Activated CD4-positive, alpha-beta T cell treated with anti-CD3 and anti-CD28 coated beads for 24 hours (primary cell): ENCODE measurements around the gene GRIK1.
"Not testable (repeated sequence)": the region's sequence is repeated elsewhere in the genome, so short reads cannot be mapped to it uniquely, and the experiment has no call there.

Experiments
- DNase-seq, 2 donors: peaks; one replicate each; pipeline ENCODE4 v3.0.0-alpha.2; 2020; ENCODE audit warnings: low read depth in 2 of 2

Gene GRIK1

DNA sequence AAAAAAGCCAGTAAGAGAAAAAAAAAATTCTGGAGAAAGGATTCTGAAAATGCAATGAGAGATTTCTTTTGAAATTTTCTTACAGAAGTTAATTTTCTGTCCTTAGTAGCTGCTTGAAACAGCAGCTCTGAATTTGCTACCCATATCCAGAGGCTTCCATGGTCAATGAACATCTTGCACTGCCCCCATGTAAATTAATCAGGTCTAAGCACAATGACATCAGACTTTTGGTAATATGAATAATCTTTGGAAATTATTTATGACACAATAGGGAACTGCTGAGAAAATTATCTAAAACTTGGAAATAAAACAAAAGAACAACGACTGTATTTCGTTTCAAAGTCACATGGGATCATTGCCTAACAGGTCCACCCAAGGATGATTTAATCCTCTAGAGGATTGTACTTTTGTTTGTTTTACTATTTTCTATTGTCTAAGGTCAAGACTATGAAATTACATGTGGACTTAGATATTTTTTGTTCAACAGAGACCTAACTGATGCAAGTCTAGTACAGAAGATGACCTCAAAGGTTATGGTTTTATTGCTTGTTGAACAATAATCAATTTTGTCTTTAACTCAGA, 328.9 kb downstream of the GRIK1 start:
- DNase-seq = no peak

- no peak for DNase-seq
These were observed 333.2 kb downstream of the GRIK1 start for GRCh38 chr21:29606613-29607012.

- not testable (repeated sequence) for DNase-seq
These were observed 334.6 kb downstream of the GRIK1 start for GRCh38 chr21:29605219-29605618.

DNA sequence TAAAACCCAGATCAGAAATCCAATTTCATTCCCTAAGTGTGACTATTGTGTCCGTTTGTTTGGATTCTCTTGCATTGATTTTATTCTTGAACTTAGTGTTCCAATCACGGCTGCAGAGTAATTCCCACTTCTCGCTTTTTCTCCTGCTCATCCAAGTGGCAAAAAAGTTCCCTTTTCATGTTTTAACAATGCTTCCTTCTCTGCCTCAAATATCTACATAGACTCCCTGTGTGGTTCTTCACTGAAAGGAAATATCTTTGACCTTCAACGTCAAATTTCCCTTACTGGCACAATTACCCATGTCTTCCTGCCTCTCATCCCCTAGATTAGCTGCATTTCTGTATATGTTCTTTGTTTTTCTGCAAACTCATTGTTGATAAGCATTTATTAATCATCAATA, 335.7 kb downstream of the GRIK1 start:
- no peak for DNase-seq

GRCh38 chr21:29601047-29601446, 338.7 kb downstream of the GRIK1 start:
- DNase-seq = no peak

- no peak for DNase-seq
These were observed 353.1 kb downstream of the GRIK1 start for GRCh38 chr21:29586696-29587095.

- no peak for DNase-seq
These were observed 354.3 kb downstream of the GRIK1 start for GRCh38 chr21:29585462-29585861.

- no peak for DNase-seq
These were observed 356.3 kb downstream of the GRIK1 start for GRCh38 chr21:29583424-29583924.

DNA sequence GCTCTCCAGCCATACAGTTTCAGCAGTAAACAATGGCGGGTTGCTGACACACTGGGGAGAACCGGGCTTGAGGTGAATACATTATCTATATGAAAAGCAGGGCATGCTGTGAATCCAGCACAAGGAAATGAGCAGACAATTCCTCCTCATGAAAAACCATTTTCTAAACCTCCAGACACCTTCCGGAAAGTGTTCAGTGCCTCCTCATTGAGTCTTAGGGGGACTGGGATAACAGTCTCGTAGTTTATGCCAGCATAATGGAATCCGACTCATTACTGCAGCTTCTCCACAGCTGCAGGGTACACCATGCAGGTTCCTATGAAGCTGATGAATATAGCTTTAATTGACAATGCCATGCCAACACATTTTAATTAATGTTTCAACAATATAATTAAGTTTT, 356.9 kb downstream of the GRIK1 start:
- DNase-seq = no peak

GRCh38 chr21:29581393-29581792, 358.4 kb downstream of the GRIK1 start:
- no peak for DNase-seq

- no peak for DNase-seq
These were observed 359.0 kb downstream of the GRIK1 start for GRCh38 chr21:29580732-29581285.

GRCh38 chr21:29578306-29578705, 361.5 kb downstream of the GRIK1 start:
- no peak for DNase-seq

DNA sequence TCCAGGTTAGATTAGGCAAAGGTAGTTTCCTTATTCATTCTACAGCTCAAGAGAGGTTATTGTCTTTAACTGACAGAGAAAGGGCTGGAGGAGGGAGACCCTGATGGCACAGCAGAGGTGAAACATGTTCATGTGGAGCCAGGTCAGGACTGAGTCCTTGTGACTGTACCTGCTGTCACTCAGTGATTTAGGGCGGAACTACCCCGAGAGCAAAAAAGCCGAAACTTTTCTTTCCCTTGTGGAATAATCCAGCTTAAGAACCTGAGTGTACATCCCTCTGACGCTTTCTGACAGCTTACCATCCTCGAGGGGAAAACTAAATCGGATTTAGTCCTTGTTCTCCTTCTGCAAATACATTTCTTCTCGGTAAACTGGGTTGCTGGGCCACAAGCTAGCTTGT, 367.8 kb downstream of the GRIK1 start:
- DNase-seq = no peak

- DNase-seq = no peak
These were observed 371.6 kb downstream of the GRIK1 start for GRCh38 chr21:29568020-29568697.

GRCh38 chr21:29557931-29558725, 381.7 kb downstream of the GRIK1 start:
- no peak for DNase-seq

DNA sequence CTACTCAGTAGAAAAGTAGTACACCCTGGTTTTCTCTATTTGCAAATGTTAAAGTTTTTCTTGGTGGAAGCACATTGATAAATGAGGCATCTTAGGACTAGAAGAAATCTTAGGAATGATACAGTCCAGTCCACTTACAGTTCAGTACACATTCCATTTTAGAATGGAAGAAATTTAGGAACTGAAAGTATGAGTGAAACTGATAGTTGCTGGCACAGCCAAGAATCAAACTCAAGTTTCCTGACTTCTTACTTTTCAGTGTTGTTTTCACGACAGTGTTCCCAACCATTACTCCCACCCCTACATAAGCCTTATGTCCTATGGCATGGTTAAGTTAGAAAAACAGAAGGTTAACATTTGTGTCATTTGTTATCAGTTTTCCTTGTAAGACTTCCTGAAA, 382.6 kb downstream of the GRIK1 start:
- DNase-seq = no peak

DNA sequence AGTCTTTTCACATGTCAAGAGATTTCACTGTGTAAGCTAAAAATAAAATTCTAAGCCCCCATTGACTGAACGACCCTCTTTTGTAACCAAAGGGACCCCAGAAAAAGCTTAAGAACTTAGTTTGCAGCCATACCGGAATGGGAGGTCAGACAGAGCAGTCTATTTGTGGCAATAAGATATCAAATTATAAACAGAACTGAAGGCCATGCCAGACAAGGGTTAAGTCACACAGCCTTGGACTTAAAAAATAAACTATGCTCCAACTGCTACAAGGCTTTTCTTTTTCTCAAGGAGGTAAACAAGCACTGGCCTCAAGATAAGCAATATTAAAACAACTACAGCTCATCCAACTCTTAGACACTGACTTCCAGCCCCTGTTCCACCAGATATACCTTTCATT, 384.2 kb downstream of the GRIK1 start:
- DNase-seq = no peak

DNA sequence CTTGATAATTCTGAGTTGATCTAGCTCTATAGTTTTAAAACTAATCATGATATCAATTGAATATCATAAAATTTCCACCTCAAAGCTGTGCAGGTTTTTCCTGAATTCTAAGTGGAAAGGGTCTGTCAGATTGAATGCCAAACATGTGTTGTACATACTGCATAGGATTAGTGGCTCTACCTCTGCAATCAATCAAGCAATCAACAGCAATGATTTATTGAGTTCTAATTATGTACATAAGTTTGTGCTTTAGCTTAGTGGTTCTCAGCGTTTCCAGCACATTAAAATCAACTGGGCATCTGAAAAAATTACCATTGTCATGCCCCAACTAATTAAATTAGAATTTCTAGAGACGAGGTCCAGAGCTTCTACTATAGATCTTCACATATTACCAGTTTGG, 389.6 kb downstream of the GRIK1 start:
- DNase-seq = no peak

DNA sequence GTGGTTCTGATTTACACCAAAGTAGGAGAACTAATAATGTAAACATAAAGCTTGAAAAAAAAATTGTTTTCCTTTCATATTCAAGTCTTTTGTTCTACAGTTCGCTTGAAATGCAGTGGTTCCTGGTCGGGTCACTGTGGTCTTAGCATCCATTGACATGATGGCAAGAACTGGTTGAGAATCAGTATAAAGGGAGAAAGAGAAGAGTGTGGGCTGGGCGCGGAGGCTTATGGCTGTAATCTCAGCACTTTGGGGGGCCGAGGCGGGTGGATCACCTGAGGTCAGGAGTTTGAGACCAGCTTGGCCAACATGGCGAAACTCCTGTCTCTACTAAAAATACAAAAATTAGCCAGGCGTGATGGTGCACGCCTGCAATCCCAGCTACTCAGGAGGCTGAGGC, 390.2 kb downstream of the GRIK1 start:
- DNase-seq = no peak

GRCh38 chr21:29547998-29548397, 391.8 kb downstream of the GRIK1 start:
- DNase-seq = no peak

DNA sequence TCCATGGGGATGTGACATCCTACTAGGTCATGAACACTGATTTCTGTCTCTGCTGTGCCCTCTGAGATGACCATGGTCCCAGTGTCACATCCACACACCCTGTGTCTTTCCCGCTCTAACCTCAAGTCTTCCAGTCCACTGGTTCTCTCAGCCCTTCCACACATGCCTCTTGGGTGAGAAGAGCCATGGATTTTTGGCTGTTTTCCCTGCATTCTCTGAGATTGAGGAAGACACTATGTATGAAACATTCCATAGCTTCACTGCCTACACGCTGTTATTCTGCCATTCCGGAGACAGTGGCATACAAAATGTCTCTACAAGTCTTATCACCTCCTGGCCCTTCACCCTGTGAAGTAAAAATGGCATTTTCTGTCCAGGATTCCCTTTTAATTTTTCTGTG, 393.7 kb downstream of the GRIK1 start:
- no peak for DNase-seq

- no peak for DNase-seq
These were observed 399.5 kb downstream of the GRIK1 start for GRCh38 chr21:29540289-29540688.

DNA sequence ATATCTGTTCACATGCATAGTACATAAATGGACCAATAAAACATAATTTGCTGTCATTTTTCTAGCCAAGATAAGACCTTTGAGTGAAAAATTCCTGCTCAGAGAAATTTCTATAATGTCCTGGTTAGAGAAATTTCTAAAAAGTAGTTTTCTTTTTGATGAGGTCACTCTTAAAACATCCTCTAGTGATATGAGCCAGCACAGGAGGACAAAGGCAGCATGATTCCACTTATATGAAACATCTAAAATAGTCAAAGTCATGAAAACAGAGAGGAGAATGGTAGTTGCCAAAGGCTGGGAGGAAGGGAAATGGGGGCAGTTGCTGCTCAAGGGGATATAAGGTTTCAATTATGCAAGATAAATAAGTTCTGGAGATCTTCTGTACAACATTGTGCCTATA, 401.7 kb downstream of the GRIK1 start:
- no peak for DNase-seq
